MM.1S (cell line): ENCODE data around the gene NDUFAB1.
A peak's percentile ranks its signal among the peaks of the same experiment; 100 is the strongest.

Source experiments
- DNase-seq: peaks from one replicate; pipeline ENCODE4 v3.0.0-alpha.2; 2015
- H2AFZ ChIP-seq: fragments of 300-600 bp; sonication (generic); 2 replicates; pipeline ENCODE4 v1.6.0; 2016; ENCODE audit warnings: antibody characterized with exemption, low read length
- H3F3A ChIP-seq: fragments of 300-600 bp; sonication (generic); 2 replicates; pipeline ENCODE4 v1.6.1; 2016; ENCODE audit warnings: mild to moderate bottlenecking, antibody characterized with exemption, low read length, moderate library complexity, mixed read lengths; ENCODE audit not compliant: insufficient read depth
- H3K27ac ChIP-seq: fragments of 300-600 bp; sonication (generic); 2 replicates; pipeline ENCODE4 v1.5.1; 2016; ENCODE audit warnings: mild to moderate bottlenecking, low read length
- H3K27me3 ChIP-seq: fragments of 300-600 bp; sonication (generic); replicated peaks from 2 replicates; pipeline ENCODE4 v1.6.0; 2016; ENCODE audit warnings: low read length; ENCODE audit not compliant: insufficient read depth
- H3K36me3 ChIP-seq: fragments of 300-600 bp; sonication (generic); replicated peaks from 2 replicates; pipeline ENCODE4 v1.6.1; 2016; ENCODE audit warnings: mild to moderate bottlenecking, low read length, mixed read lengths; ENCODE audit not compliant: insufficient read depth
- H3K4me1 ChIP-seq: fragments of 300-600 bp; sonication (generic); 2 replicates; pipeline ENCODE4 v1.6.1; 2016; ENCODE audit warnings: low read length, mixed read lengths
- H3K4me2 ChIP-seq: fragments of 300-600 bp; sonication (generic); 2 replicates; pipeline ENCODE4 v1.6.0; 2016; ENCODE audit warnings: low read depth, low read length
- H3K4me3 ChIP-seq: fragments of 300-600 bp; sonication (generic); 2 replicates; pipeline ENCODE4 v1.5.1; 2016; ENCODE audit warnings: low read length, mixed read lengths
- H3K79me2 ChIP-seq: fragments of 300-600 bp; sonication (generic); 2 replicates; pipeline ENCODE4 v1.6.1; 2016; ENCODE audit warnings: mixed run types, low read length, mixed read lengths
- H3K9ac ChIP-seq: fragments of 300-600 bp; sonication (generic); 2 replicates; pipeline ENCODE4 v1.6.1; 2016; ENCODE audit warnings: low read length, mixed read lengths
- H3K9me2 ChIP-seq: fragments of 300-600 bp; sonication (generic); replicated peaks from 2 replicates; pipeline ENCODE4 v1.6.1; 2016; ENCODE audit warnings: mild to moderate bottlenecking, low read length, mixed read lengths; ENCODE audit not compliant: insufficient read depth
- H3K9me3 ChIP-seq: fragments of 300-600 bp; sonication (generic); replicated peaks from 2 replicates; pipeline ENCODE4 v1.6.1; 2016; ENCODE audit warnings: mild to moderate bottlenecking, low read length, mixed read lengths; ENCODE audit not compliant: insufficient read depth
- H4K20me1 ChIP-seq: fragments of 300-600 bp; sonication (generic); 2 replicates; pipeline ENCODE4 v1.6.1; 2016; ENCODE audit warnings: mild to moderate bottlenecking, low read length, moderate library complexity, mixed read lengths; ENCODE audit not compliant: insufficient read depth
- EZH2 ChIP-seq: fragments of 300-600 bp; sonication (generic); optimal IDR thresholded peaks from 2 replicates; pipeline ENCODE3; 2017; ENCODE audit warnings: low read depth, mild to moderate bottlenecking, antibody characterized with exemption, low read length, mixed read lengths
- EZH2phosphoT487 ChIP-seq: fragments of 300-600 bp; sonication (generic); IDR thresholded peaks from 2 replicates; pipeline ENCODE4 v1.6.1; 2018; ENCODE audit warnings: antibody characterized with exemption, low read length
- TF ChIP-seq, protein P1 (sequence below): fragments of 300-600 bp; sonication (generic); IDR thresholded peaks from 2 replicates; pipeline ENCODE4 v1.5.1; 2016; ENCODE audit warnings: antibody characterized with exemption, low read length, mixed read lengths

NDUFAB1 gene

DNA sequence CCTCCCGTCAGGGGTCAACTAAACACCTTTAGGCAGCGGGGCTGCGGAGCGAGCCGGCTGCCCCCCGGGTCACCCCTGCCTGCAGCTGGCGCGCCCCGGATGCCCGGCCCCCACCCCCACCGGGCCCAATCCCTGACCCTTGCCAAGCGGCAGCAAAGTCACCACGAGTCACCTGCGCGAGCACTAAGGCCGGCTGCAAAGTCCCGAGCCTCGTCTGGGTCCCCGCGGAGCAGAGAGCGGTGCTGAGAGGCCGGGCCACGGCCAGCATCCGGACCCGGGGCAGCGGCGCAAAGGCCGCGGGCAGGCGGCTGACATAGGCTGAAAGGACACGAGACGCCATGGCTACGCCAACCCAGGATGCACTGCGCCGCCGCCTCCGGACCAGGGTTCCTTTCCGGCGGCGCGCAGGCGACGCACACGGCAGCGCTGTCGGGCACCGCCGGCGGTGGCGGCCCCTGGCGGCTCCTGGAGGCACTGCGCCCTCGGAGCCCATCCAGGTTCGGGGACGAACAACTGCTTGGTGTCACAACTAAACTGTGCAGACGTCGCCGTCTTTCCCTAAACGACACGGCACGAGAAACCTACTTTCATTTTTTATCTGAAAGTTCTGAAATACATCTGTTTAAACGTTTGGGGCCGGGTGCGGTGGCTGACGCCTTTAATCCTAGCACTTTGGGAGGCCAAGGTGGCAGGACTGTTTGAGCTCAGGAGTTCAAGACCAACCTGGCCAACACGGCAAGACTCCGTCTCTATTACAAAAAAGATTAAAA, at the start of gene NDUFAB1:
Gene NDUFAB1, minus strand, starts transcription at position 366 of the 770 bp plus-strand sequence. Its CDS starts 26 bp downstream, at position 340.
- Histone ChIP-seq H3K4me3 (peak within 1 kb of the TSS; percentile 98), H3K27me3 (no peaks in the 10 kb centered on the region), H3K9me2 (no peaks in the 10 kb centered on the region), H3K4me1 (peaks cover 7% of the 10 kb centered on the region; the same call in 1 of the 2 replicates), H3K9ac (peak within 1 kb of the TSS; percentile 91), H3K4me2 (peak within 1 kb of the TSS; percentile 98), H3K36me3 (peaks cover 16% of the 10 kb centered on the region), H3F3A (peaks cover 11% of the 10 kb centered on the region), H3K79me2 (peaks cover 48% of the 10 kb centered on the region), H3K27ac (peak within 1 kb of the TSS; percentile 52; the same call in 1 of the 2 replicates), H3K9me3 (no peaks in the 10 kb centered on the region), H2AFZ (peak within 1 kb of the TSS; percentile 95), H4K20me1 (peaks cover 8% of the 10 kb centered on the region; the same call in 1 of the 2 replicates)
- TF ChIP-seq, protein P1, sequence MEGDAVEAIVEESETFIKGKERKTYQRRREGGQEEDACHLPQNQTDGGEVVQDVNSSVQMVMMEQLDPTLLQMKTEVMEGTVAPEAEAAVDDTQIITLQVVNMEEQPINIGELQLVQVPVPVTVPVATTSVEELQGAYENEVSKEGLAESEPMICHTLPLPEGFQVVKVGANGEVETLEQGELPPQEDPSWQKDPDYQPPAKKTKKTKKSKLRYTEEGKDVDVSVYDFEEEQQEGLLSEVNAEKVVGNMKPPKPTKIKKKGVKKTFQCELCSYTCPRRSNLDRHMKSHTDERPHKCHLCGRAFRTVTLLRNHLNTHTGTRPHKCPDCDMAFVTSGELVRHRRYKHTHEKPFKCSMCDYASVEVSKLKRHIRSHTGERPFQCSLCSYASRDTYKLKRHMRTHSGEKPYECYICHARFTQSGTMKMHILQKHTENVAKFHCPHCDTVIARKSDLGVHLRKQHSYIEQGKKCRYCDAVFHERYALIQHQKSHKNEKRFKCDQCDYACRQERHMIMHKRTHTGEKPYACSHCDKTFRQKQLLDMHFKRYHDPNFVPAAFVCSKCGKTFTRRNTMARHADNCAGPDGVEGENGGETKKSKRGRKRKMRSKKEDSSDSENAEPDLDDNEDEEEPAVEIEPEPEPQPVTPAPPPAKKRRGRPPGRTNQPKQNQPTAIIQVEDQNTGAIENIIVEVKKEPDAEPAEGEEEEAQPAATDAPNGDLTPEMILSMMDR = peak; percentile 91
- no peak for TF ChIP-seq EZH2
- DNase-seq = peak; percentile 93

DNA sequence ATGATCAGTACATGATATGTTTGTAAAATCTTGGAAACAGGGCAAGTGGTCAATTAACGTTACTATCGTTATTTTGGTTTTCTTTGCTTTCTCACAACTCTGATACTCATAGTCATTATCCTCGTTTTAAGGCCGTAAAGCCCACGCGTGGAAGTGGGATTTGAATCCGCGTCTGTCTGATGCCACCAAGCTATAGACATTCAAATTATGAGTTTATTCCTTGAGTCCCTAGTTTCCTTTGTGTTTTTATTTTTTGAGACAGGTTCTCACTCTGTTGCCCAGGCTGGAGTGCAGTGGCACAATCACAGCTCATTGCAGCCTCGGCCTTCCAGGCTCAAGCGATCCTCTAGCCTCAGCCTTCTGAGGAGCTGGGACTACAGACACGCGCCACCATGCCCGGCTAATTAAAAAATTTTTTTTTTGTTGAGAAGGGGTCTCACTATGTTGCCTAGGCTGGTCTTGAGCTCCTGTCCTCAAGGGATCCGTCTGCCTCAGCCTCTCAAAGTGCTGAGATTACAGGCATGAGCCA, 46.2 kb upstream of the NDUFAB1 start:
- H3K27ac ChIP-seq = no peak overlapping the region
- H4K20me1 ChIP-seq = no peaks in the 10 kb centered on the region
- H3K79me2 ChIP-seq = peaks cover 59% of the 10 kb centered on the region
- H3K4me2 ChIP-seq = peak overlapping the region; percentile 64; the same call in 1 of the 2 replicates
- no peaks in the 10 kb centered on the region for H3K27me3 ChIP-seq
- no peaks in the 10 kb centered on the region for H3K36me3 ChIP-seq
- no peak for TF ChIP-seq EZH2phosphoT487
- TF ChIP-seq, protein P1 = no peak
- no peak for TF ChIP-seq EZH2
- H3K9me2 ChIP-seq = no peaks in the 10 kb centered on the region
- no peaks in the 10 kb centered on the region; the same call in 1 of the 2 replicates for H3F3A ChIP-seq
- 0 out of 2 replicates have a peak, but pooled peaks cover 2% of the 10 kb centered on the region for H3K4me1 ChIP-seq
- H2AFZ ChIP-seq = no peak overlapping the region
- H3K4me3 ChIP-seq = peak overlapping the region; percentile 90
- no peaks in the 10 kb centered on the region for H3K9me3 ChIP-seq
- no peak overlapping the region; the same call in 1 of the 2 replicates for H3K9ac ChIP-seq
- DNase-seq = no peak

DNA sequence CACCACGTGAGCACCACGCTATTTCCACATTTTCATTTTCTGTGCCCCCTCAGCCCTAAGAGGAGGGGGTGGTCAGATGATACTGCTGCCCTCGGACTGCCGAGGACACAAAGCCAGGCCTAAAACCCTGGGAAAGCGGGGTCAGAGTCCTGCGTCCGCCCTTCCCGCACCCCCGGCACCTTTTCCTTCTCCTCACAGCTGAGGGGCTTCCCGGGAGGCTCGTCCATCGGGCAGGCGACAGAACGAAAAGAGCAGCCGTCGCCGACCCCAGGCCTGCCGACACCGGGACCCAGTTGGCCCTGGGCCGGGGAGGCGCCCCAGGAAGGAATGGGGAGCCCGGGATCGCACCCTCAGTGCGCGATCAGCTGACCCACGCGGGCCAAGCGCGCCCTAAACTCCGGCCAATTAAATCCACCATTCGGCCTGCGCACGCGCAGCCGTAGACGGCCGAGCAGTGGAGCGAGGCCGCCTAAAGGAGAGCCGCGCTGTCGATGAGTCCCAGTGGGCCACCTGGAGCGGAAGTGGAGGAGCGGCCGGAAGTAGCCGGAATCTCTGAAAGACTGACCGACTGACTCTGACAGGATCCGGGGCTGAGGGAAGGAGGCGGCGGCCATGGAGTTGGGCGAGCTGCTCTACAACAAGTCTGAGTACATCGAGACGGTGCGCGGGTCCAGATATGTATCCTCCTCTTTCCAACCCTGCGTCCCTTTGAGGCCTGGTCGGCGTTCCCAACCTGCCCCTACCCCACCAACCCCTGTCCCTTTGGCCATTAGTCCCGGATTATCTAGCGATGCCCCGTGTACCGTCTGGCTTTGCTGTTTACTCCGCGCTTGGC, 45.0 kb upstream of the NDUFAB1 start, which contains the start of the genes DCTN5 and PALB2:
Gene DCTN5, plus strand, starts transcription at position 536 of the 835 bp plus-strand sequence. Its CDS starts 77 bp downstream, at position 613.
Gene PALB2, minus strand, starts transcription at position 380 of the 835 bp plus-strand sequence. Its CDS starts 153 bp downstream, at position 227.
- Histone ChIP-seq H3K9ac (peak within 1 kb of the TSS; percentile 80), H4K20me1 (no peaks in the 10 kb centered on the region), H3K79me2 (peaks cover 48% of the 10 kb centered on the region), H3K4me2 (peak within 1 kb of the TSS; percentile 74), H3F3A (no peaks in the 10 kb centered on the region; the same call in 1 of the 2 replicates), H3K4me3 (peak within 1 kb of the TSS; percentile 90), H3K27me3 (no peaks in the 10 kb centered on the region), H3K4me1 (0 out of 2 replicates have a peak, but pooled peaks cover 2% of the 10 kb centered on the region), H3K9me2 (no peaks in the 10 kb centered on the region), H3K9me3 (no peaks in the 10 kb centered on the region), H3K36me3 (no peaks in the 10 kb centered on the region), H3K27ac (peak within 1 kb of the TSS; percentile 31; the same call in 1 of the 2 replicates), H2AFZ (peak within 1 kb of the TSS; percentile 90)
- TF ChIP-seq, protein P1 = no peak
- TF ChIP-seq EZH2phosphoT487 (no peak), EZH2 (no peak)
- DNase-seq = peak; percentile 97
